Putamen (tissue), 1 donor: Measurements from ENCODE around the gene CCDC47.

ENCODE experiments used
- DNase-seq: peaks from one replicate; pipeline ENCODE4 v3.0.0-alpha.2; 2016; ENCODE audit warnings: low spot score

The CCDC47 gene

GRCh38 chr17:63698381-63698885 lies 75.0 kb downstream of the CCDC47 start:
- DNase-seq = no peak

GRCh38 chr17:63697341-63698286 lies 75.8 kb downstream of the CCDC47 start:
- DNase-seq = no peak

GRCh38 chr17:63696381-63696961 lies 76.9 kb downstream of the CCDC47 start:
- DNase-seq = no peak

- DNase-seq = no peak
Measured at GRCh38 chr17:63695889-63696288, 77.5 kb downstream of the CCDC47 start.
